Measurements from ENCODE around the gene MRPL53. TPM values are rescaled to one million over a fixed set of nuclear protein-coding genes. Genes with fewer than 3 reads are reported as not detected.

MRPL53 gene
- total and polyA plus RNA-seq, 2 of the 13 experiments (the other 11 are each of a cell fraction or from before 2014, with no cell fraction given) = 34.3 to 51.9 TPM

GRCh38 chr2:74429487-74430451 is 42.7 kb downstream of the MRPL53 start (continued):
- TF ChIP-seq, protein P1, sequence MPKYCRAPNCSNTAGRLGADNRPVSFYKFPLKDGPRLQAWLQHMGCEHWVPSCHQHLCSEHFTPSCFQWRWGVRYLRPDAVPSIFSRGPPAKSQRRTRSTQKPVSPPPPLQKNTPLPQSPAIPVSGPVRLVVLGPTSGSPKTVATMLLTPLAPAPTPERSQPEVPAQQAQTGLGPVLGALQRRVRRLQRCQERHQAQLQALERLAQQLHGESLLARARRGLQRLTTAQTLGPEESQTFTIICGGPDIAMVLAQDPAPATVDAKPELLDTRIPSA (CRISPR knock-in tag; IDR thresholded peaks at IDR 0.05; ENCODE audit: borderline replicate concordance) = no peak
- TF ChIP-seq, protein P2, sequence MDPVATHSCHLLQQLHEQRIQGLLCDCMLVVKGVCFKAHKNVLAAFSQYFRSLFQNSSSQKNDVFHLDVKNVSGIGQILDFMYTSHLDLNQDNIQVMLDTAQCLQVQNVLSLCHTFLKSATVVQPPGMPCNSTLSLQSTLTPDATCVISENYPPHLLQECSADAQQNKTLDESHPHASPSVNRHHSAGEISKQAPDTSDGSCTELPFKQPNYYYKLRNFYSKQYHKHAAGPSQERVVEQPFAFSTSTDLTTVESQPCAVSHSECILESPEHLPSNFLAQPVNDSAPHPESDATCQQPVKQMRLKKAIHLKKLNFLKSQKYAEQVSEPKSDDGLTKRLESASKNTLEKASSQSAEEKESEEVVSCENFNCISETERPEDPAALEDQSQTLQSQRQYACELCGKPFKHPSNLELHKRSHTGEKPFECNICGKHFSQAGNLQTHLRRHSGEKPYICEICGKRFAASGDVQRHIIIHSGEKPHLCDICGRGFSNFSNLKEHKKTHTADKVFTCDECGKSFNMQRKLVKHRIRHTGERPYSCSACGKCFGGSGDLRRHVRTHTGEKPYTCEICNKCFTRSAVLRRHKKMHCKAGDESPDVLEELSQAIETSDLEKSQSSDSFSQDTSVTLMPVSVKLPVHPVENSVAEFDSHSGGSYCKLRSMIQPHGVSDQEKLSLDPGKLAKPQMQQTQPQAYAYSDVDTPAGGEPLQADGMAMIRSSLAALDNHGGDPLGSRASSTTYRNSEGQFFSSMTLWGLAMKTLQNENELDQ (CRISPR knock-in tag; IDR thresholded peaks at IDR 0.05; ENCODE audit: borderline replicate concordance) = no peak
- peak; percentile 89; the same call in 1 of the 2 replicates for TF ChIP-seq ZNF609 (CRISPR knock-in tag; IDR thresholded peaks at IDR 0.05; ENCODE audit: borderline replicate concordance)
- TF ChIP-seq ZNF761 (CRISPR knock-in tag; conservative IDR thresholded peaks at IDR 0.05) = peak; percentile 94; the same call in 1 of the 2 replicates
- TF ChIP-seq ZNF570 (CRISPR knock-in tag; IDR thresholded peaks at IDR 0.05; ENCODE audit: borderline replicate concordance) = no peak
- TF ChIP-seq, protein P3, sequence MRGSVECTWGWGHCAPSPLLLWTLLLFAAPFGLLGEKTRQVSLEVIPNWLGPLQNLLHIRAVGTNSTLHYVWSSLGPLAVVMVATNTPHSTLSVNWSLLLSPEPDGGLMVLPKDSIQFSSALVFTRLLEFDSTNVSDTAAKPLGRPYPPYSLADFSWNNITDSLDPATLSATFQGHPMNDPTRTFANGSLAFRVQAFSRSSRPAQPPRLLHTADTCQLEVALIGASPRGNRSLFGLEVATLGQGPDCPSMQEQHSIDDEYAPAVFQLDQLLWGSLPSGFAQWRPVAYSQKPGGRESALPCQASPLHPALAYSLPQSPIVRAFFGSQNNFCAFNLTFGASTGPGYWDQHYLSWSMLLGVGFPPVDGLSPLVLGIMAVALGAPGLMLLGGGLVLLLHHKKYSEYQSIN (CRISPR knock-in tag; IDR thresholded peaks at IDR 0.05; ENCODE audit: borderline replicate concordance) = no peak
- no peak for TF ChIP-seq SRF (IDR thresholded peaks at IDR 0.05; ENCODE audit: low read depth, low read length)
- no peak for TF ChIP-seq LBX2 (CRISPR knock-in tag; IDR thresholded peaks at IDR 0.05; ENCODE audit: borderline replicate concordance)
- peak; percentile 84 for TF ChIP-seq HNF4G (IDR thresholded peaks at IDR 0.05; ENCODE audit: borderline replicate concordance, low read depth, low read length)
- peak; percentile 99 for TF ChIP-seq HNF4G (CRISPR knock-in tag; IDR thresholded peaks at IDR 0.05; ENCODE audit: borderline replicate concordance, low read depth)
- no peak for TF ChIP-seq USF2 (IDR thresholded peaks at IDR 0.05; ENCODE audit: low read depth, low read length)
- no peak for TF ChIP-seq USF2 (CRISPR knock-in tag; IDR thresholded peaks at IDR 0.05; ENCODE audit: borderline replicate concordance)
- TF ChIP-seq PITX1 (CRISPR knock-in tag; IDR thresholded peaks at IDR 0.05) = peak; percentile 68
- no peak for TF ChIP-seq HNRNPUL1 (IDR thresholded peaks at IDR 0.05; ENCODE audit: low read depth, low read length)

Data from HepG2 (cell line).